GM18505 (cell line): ENCODE data around the gene ASPG.

Source experiments
- ATAC-seq: cut with Tn5 transposase; IDR thresholded peaks from one replicate; pipeline ENCODE4 v1.9.1; 2021; ENCODE audit not compliant: unreplicated experiment
- POLR2A ChIP-seq: IDR thresholded peaks from 4 replicates; pipeline ENCODE4 v1.6.1; 2011; ENCODE audit warnings: borderline replicate concordance; ENCODE audit not compliant: insufficient read depth, insufficient read length; ENCODE audit errors: extremely low read depth

ASPG gene

GRCh38 chr14:104107611-104108569, 22.4 kb downstream of the ASPG start:
- TF ChIP-seq POLR2A = no peak
- ATAC-seq = no peak

- TF ChIP-seq POLR2A = no peak
- no peak for ATAC-seq
These were observed 23.4 kb downstream of the ASPG start for GRCh38 chr14:104108570-104109541.

- ATAC-seq = no peak
- no peak for TF ChIP-seq POLR2A
These were observed 24.3 kb downstream of the ASPG start for GRCh38 chr14:104109731-104110361.

- ATAC-seq = no peak
- TF ChIP-seq POLR2A = no peak
These were observed 25.1 kb downstream of the ASPG start for GRCh38 chr14:104110491-104111209.

- no peak for TF ChIP-seq POLR2A
- ATAC-seq = no peak
These were observed 26.0 kb downstream of the ASPG start for GRCh38 chr14:104111301-104112112.

GRCh38 chr14:104112113-104112505, 26.6 kb downstream of the ASPG start:
- no peak for TF ChIP-seq POLR2A
- ATAC-seq = no peak

- no peak for ATAC-seq
These were observed 27.4 kb downstream of the ASPG start for GRCh38 chr14:104112609-104113571.

GRCh38 chr14:104113631-104114420, 28.3 kb downstream of the ASPG start:
- no peak for TF ChIP-seq POLR2A
- no peak for ATAC-seq

More at GRCh38 chr14:104112609-104113571, 27.4 kb downstream of the ASPG start:
- no peak for TF ChIP-seq POLR2A

- no peak for ATAC-seq
- TF ChIP-seq POLR2A = no peak
These were observed 29.1 kb downstream of the ASPG start for GRCh38 chr14:104114421-104115130.
